ENCODE results near the gene SEMA4D. TPM values are rescaled to one million over a fixed set of nuclear protein-coding genes. Genes with fewer than 3 reads are reported as not detected.
"Not testable (repeated sequence)": the region's sequence is repeated elsewhere in the genome, so short reads cannot be mapped to it uniquely, and the experiment has no call there.

Gene SEMA4D
- total RNA-seq, 4 donors from 2014 or later, result 1.5 to 27.8 (median 11.6) TPM

DNA sequence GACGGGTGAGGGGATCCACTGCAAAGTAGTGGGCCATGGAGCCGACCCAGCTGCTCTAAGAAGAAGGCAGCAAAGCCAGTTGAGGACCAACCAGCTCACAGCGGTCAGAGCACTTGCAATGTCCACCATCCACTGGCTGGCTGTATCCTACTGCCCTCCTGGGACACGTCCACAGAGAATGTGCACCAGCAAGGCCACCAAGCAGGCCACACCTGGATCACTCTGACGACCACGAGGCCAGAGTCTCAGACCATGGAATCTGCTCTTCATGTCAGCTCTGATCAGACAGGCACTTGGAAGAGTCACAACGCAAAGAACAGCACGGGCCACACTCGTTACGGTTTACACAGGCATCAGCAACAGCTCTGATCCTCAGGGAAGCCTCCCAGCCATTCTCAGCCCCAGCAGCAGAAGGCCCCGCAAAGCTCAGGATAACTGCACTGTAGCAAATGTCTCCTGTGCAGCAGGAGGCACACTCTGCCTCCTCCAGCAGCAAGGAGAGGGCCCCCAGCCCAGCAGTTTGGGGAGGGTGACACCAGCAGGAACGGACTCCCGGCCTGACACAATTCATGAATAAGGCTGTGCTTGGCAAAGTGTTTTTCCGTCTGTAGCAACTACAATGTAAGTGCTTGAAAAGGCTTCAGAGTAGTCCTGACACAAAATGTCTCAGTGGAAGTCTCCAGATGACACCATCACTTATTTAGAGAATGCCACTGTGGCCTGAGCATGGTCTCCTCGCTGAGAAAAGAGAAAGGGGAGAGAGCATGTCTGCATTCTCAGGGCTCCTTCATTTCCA lies 15.7 kb downstream of the SEMA4D start:
- no peak for DNase-seq
- intact Hi-C loops (cut with DNase I; ENCODE audit: low total_unique reads), result no loop called here
- no peaks in the 10 kb centered on the region for H3K36me3 ChIP-seq

DNA sequence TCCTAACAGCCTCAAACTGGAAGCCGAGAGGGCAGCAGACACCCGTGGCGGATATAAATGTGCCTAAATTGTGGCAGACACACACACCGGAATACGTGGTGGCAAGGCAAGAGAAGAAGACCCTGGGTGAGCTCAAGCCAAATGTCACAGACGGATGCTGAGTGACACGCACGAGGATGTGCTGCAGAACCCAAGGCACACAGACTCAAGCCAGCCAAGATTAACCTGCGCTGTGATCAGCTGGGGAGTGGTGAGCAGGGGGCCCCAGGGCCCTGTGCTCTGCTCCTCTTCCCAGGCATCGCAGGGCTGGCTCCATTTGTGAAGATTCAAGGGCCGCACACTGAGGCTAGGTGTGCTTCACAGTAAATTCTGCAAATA lies 16.4 kb downstream of the SEMA4D start:
- Histone ChIP-seq H3K27ac (no peak overlapping the region), H3K9me3 (peaks cover 0 to 4% of the 10 kb centered on the region in 2 donors), H3K4me3 (no peak overlapping the region), H3K27me3 (no peaks in the 10 kb centered on the region), H3K36me3 (no peaks in the 10 kb centered on the region), H3K4me1 (no peaks in the 10 kb centered on the region)
- intact Hi-C loops (cut with DNase I; ENCODE audit: low total_unique reads), result no loop called here
- no peak for DNase-seq
- TF ChIP-seq POLR2A (IDR thresholded peaks at IDR 0.05), result no peak
- TF ChIP-seq, protein P1, sequence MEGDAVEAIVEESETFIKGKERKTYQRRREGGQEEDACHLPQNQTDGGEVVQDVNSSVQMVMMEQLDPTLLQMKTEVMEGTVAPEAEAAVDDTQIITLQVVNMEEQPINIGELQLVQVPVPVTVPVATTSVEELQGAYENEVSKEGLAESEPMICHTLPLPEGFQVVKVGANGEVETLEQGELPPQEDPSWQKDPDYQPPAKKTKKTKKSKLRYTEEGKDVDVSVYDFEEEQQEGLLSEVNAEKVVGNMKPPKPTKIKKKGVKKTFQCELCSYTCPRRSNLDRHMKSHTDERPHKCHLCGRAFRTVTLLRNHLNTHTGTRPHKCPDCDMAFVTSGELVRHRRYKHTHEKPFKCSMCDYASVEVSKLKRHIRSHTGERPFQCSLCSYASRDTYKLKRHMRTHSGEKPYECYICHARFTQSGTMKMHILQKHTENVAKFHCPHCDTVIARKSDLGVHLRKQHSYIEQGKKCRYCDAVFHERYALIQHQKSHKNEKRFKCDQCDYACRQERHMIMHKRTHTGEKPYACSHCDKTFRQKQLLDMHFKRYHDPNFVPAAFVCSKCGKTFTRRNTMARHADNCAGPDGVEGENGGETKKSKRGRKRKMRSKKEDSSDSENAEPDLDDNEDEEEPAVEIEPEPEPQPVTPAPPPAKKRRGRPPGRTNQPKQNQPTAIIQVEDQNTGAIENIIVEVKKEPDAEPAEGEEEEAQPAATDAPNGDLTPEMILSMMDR (IDR thresholded peaks at IDR 0.05), result no peak

More for the DNA sequence above, 15.7 kb downstream of the SEMA4D start:
- Histone ChIP-seq H3K27ac (no peak overlapping the region), H3K9me3 (peaks cover 0 to 4% of the 10 kb centered on the region in 2 donors), H3K4me3 (no peak overlapping the region), H3K4me1 (no peaks in the 10 kb centered on the region), H3K27me3 (no peaks in the 10 kb centered on the region)
- TF ChIP-seq POLR2A (IDR thresholded peaks at IDR 0.05), result no peak
- TF ChIP-seq, protein P1 (IDR thresholded peaks at IDR 0.05), result no peak

- peaks cover 0 to 2% of the 10 kb centered on the region in 2 donors for H3K9me3 ChIP-seq
- no peaks in the 10 kb centered on the region for H3K36me3 ChIP-seq
- intact Hi-C loops (cut with DNase I; ENCODE audit: low total_unique reads), result no loop called here
- TF ChIP-seq POLR2A (IDR thresholded peaks at IDR 0.05), result no peak
- TF ChIP-seq, protein P1 (IDR thresholded peaks at IDR 0.05), result no peak
- H3K27ac ChIP-seq, result no peak overlapping the region
- no peak overlapping the region for H3K4me3 ChIP-seq
- no peaks in the 10 kb centered on the region for H3K27me3 ChIP-seq
- no peaks in the 10 kb centered on the region for H3K4me1 ChIP-seq
- no peak for DNase-seq
Observed at GRCh38 chr9:89480825-89481537, 16.9 kb downstream of the SEMA4D start.

GRCh38 chr9:89480372-89480771 lies 17.5 kb downstream of the SEMA4D start:
- DNase-seq; H3K36me3 ChIP-seq; H3K9me3 ChIP-seq; H3K27me3 ChIP-seq; intact Hi-C loops (cut with DNase I; ENCODE audit: low total_unique reads); H3K27ac ChIP-seq; H3K4me3 ChIP-seq; H3K4me1 ChIP-seq: not testable (repeated sequence)

- intact Hi-C loops (cut with DNase I; ENCODE audit: low total_unique reads), result not testable (repeated sequence)
Observed at GRCh38 chr9:89479669-89480011, 18.3 kb downstream of the SEMA4D start.

More at GRCh38 chr9:89479669-89480011, 18.3 kb downstream of the SEMA4D start:
- H3K27ac ChIP-seq, H3K4me1 ChIP-seq, DNase-seq, H3K9me3 ChIP-seq, H3K27me3 ChIP-seq, H3K36me3 ChIP-seq, H3K4me3 ChIP-seq: not testable (repeated sequence)

All from uterus (tissue), 4 donors.